ENCODE data around the gene AGBL5. TPM values are rescaled to one million over a fixed set of nuclear protein-coding genes. Genes with fewer than 3 reads are reported as not detected.
A peak's percentile ranks its signal among the peaks of the same experiment; 100 is the strongest.

Gene AGBL5
- total and polyA plus RNA-seq, 9 of the 15 experiments (the other 6 are each of a cell fraction or from before 2014, with no cell fraction given): 3.3 to 52.7 (median 26.2) TPM

- in situ Hi-C loops (cut with MboI) (no loop called here), intact Hi-C loops (cut with micrococcal nuclease) (loop anchor here (2.0 kb wide), 1 partner anchor 123 kb away; no protein-coding TSS in a partner anchor)
- Histone ChIP-seq H3K27ac (ENCODE audit: extremely low read depth, low read depth, low read length) (no peak overlapping the region; the same call in 2 of the 3 replicates), H3K9me1 (ENCODE audit: control insufficient read depth, insufficient read depth, low read length) (peaks cover 4% of the 10 kb centered on the region), H3K9me3 (replicated peaks; ENCODE audit: control insufficient read depth, insufficient read depth, low read depth, low read length) (no peaks in the 10 kb centered on the region), H2AFZ (ENCODE audit: low read depth, low read length) (no peak overlapping the region), H4K20me1 (replicated peaks; ENCODE audit: control insufficient read depth, insufficient read depth, low read length) (no peaks in the 10 kb centered on the region), H3K4me1 (replicated peaks in 1 of 2; ENCODE audit: control insufficient read depth in 2 of 2, insufficient read depth in 2 of 2, low read length in 2 of 2) (peaks cover 55 to 75% of the 10 kb centered on the region in 2 experiments), H3K4me3 (no peak overlapping the region), H3K27me3 (ENCODE audit: control insufficient read depth in 2 of 2, insufficient read depth in 2 of 2, low read length in 2 of 2) (no peaks in the 10 kb centered on the region), H3K36me3 (ENCODE audit: control insufficient read depth, insufficient read depth, low read length) (no peaks in the 10 kb centered on the region), H3K79me2 (ENCODE audit: control insufficient read depth, insufficient read depth, low read length) (peaks cover 8% of the 10 kb centered on the region; the same call in 1 of the 3 replicates), H3K4me2 (ENCODE audit: insufficient read depth, low read length) (no peak overlapping the region), H3K9ac (ENCODE audit: insufficient read depth in 1 of 2, low read depth in 2 of 2, low read length in 2 of 2) (peak overlapping the region in 1 of 2 experiments; percentile 84; a peak in 2 of 4 replicates)
- TF ChIP-seq ZNF431 (CRISPR knock-in tag; IDR thresholded peaks at IDR 0.05): peak; percentile 73
- peak; percentile 47; the same call in 1 of the 2 replicates for TF ChIP-seq ATF3 (IDR thresholded peaks at IDR 0.05)
- no peak for TF ChIP-seq ATF3 (CRISPR knock-in tag; conservative IDR thresholded peaks at IDR 0.05)
- TF ChIP-seq HLTF (IDR thresholded peaks at IDR 0.05): no peak
- no peak for ATAC-seq
- no peak for FAIRE-seq
- DNase-seq (ENCODE audit: extremely low read depth in 1 of 4, low spot score in 3 of 4): no peak
- WGBS (ENCODE audit: insufficient coverage, low coverage, missing lambda C conversion rate): 74% methylated on average over 20 of the region's 20 CpGs
- ChIA-PET POLR2A (interaction anchor here (0.6 to 2.2 kb wide), 10 partner anchors 12 to 294 kb away, joined by 3 to 6 read pairs (median 3); partner anchors contain the start of gene OST4), CTCF (ENCODE audit: low intra/inter-chr PET ratio) (no interaction called here)
- no TSS peak for BruUV-seq (replicated peaks)
These were observed 32.2 kb downstream of the AGBL5 start for GRCh38 chr2:27083410-27084296.
